ACC112 (cell line): Measurements from ENCODE around the gene S1PR4.
"Not testable (repeated sequence)": the region's sequence is repeated elsewhere in the genome, so short reads cannot be mapped to it uniquely, and the experiment has no call there.

ENCODE experiments used
- H2AFZ ChIP-seq: fragments of 200-600 bp; sonication (generic); one replicate; pipeline ENCODE4 v1.6.0; 2017; ENCODE audit warnings: antibody characterized with exemption, low read length; ENCODE audit not compliant: unreplicated experiment
- H3K27ac ChIP-seq: fragments of 200-600 bp; sonication (generic); 2 replicates; pipeline ENCODE4 v1.5.1; 2014; ENCODE audit warnings: low read depth, mild to moderate bottlenecking, antibody characterized with exemption, low read length, moderate library complexity
- H3K27me3 ChIP-seq: fragments of 200-600 bp; sonication (generic); 2 replicates; pipeline ENCODE4 v1.6.1; 2014; ENCODE audit warnings: mild to moderate bottlenecking, antibody characterized with exemption, low read length, moderate library complexity, mixed read lengths; ENCODE audit not compliant: insufficient read depth
- H3K36me3 ChIP-seq: fragments of 200-600 bp; sonication (generic); 2 replicates; pipeline ENCODE4 v1.6.1; 2016; ENCODE audit warnings: mild to moderate bottlenecking, antibody characterized with exemption, low read length, moderate library complexity, mixed read lengths; ENCODE audit not compliant: insufficient read depth
- H3K4me1 ChIP-seq: fragments of 200-600 bp; sonication (generic); one replicate; pipeline ENCODE4 v1.6.1; 2016; ENCODE audit warnings: low read length, mixed read lengths; ENCODE audit not compliant: insufficient read depth, unreplicated experiment, control insufficient read depth
- H3K4me3 ChIP-seq: fragments of 200-600 bp; sonication (generic); 2 replicates; pipeline ENCODE4 v1.5.1; 2014; ENCODE audit warnings: mild to moderate bottlenecking, low read depth, low read length
- H3K79me2 ChIP-seq: fragments of 200-600 bp; sonication (generic); one replicate; pipeline ENCODE4 v1.6.0; 2016; ENCODE audit warnings: low read length; ENCODE audit not compliant: control insufficient read depth, unreplicated experiment, insufficient read depth

Gene S1PR4

DNA sequence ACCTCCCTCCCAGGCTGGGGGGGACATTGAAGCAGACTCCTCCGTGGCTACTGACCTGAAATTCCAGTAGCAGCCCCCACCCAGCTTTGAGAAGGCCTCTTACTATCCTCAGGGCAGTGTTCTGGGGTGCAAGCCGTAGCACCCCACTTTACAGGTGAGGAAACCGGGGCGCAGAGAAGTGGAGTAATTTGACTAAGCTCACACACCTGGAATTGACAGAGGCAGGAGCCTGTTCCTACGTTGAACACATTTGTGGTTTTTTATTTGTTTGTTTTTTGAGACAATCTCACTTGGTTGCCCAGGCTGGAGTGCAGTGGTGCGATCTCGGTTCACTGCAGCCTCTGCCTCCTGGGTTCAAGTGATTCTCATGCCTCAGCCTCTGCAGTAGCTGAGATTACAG, 14.6 kb upstream of the S1PR4 start:
- peaks cover 8% of the 10 kb centered on the region for H3K4me1 ChIP-seq

DNA sequence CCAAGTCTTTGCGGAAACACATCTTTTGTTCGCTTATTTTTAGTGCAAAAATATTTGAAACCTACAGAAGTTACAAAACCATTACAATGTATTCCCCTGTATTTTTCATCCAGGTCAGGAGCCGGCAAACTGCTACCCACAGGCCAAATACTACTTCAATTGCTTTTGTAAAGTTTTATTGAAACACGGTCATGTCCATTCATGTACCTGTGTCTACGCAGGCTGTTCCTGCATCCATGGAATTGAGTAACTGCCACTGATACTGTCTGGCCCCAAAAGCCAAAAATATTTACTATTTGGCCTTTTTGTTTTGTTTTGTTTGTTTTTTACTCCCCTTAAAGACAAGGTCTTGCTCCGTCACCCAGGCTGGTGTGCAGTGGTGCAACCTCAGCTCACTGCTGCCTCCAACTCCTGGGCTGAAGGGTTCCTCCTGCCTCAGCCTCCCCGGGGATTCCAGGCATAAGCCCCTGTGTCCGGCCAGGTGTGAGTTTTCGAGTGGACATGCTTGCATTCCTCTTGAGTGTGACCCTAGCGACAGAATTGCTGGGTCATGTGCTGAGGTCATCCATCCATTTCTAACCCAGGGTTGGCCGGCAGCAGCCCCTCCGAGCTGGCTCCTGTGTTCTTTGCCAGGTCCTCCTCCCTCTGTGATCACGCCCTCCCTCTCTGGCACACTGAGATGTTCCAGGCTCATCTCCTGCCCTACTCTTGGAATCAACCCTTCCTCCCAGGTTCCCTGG, 10.9 kb upstream of the S1PR4 start:
- Histone ChIP-seq H3K27ac (no peak overlapping the region), H3K27me3 (no peaks in the 10 kb centered on the region), H3K4me1 (no peaks in the 10 kb centered on the region), H3K36me3 (no peaks in the 10 kb centered on the region), H3K79me2 (no peaks in the 10 kb centered on the region), H3K4me3 (no peak overlapping the region), H2AFZ (no peak overlapping the region)

More for the DNA sequence above, 14.6 kb upstream of the S1PR4 start:
- Histone ChIP-seq H2AFZ (no peak overlapping the region), H3K4me3 (no peak overlapping the region), H3K36me3 (no peaks in the 10 kb centered on the region), H3K27me3 (no peaks in the 10 kb centered on the region), H3K79me2 (no peaks in the 10 kb centered on the region), H3K27ac (no peak overlapping the region)

DNA sequence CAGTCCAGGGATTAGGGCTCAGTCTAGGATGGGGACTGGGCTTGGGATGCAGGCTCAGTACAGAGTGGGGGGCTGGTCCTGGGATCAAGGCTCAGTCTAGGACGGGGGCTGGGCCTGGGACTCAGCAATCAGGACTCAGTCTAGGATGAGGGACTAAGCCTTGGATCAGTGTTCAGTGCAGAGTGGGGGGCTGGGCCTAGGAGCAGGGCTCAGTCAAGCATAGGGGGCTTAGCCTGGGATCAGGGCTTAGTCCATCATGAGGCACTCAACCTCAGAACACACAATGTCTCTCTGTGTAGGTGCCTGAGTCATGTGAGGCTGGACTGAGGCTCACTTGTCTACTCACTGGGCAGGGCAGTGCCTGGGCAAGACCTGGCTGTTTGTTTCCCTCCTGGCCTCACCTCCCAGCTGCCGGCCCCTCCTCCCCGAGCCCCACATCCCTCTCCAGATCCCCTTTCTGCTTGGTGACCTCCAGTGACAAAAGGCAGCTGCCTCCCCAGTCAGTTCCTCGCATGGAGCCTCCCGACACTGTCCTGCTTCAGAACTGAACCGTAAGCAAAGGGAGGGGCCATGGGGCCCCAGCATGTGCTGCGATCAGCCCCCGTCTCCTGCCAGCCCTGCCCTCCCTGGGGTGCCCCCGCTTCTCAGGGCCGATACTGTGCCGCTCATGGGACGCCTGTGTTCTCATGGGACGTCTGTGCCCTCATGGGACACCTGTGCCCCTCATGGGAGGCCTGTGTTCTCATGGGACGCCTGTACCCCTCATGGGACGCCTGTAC, 6.5 kb upstream of the S1PR4 start:
- Histone ChIP-seq H3K4me1 (peaks cover 11% of the 10 kb centered on the region), H2AFZ (no peak overlapping the region), H3K27me3 (no peaks in the 10 kb centered on the region), H3K4me3 (no peak overlapping the region), H3K79me2 (no peaks in the 10 kb centered on the region), H3K27ac (no peak overlapping the region), H3K36me3 (no peaks in the 10 kb centered on the region)

DNA sequence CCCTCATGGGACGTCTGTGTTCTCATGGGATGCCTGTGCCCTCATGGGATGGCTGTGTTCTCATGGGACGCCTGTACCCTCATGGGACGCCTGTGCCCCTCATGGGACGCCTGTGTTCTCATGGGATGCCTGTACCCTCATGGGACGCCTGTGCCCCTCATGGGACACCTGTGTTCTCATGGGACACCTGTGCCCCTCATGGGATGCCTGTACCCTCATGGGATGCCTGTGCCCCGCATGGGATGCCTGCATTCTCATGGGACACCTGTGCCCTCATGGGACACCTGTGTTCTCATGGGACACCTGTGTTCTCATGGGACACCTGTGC, 5.9 kb upstream of the S1PR4 start:
- not testable (repeated sequence) for H3K27me3 ChIP-seq, H3K4me3 ChIP-seq, H3K79me2 ChIP-seq, H3K27ac ChIP-seq, H2AFZ ChIP-seq, H3K36me3 ChIP-seq
- peaks cover 15% of the 10 kb centered on the region for H3K4me1 ChIP-seq

DNA sequence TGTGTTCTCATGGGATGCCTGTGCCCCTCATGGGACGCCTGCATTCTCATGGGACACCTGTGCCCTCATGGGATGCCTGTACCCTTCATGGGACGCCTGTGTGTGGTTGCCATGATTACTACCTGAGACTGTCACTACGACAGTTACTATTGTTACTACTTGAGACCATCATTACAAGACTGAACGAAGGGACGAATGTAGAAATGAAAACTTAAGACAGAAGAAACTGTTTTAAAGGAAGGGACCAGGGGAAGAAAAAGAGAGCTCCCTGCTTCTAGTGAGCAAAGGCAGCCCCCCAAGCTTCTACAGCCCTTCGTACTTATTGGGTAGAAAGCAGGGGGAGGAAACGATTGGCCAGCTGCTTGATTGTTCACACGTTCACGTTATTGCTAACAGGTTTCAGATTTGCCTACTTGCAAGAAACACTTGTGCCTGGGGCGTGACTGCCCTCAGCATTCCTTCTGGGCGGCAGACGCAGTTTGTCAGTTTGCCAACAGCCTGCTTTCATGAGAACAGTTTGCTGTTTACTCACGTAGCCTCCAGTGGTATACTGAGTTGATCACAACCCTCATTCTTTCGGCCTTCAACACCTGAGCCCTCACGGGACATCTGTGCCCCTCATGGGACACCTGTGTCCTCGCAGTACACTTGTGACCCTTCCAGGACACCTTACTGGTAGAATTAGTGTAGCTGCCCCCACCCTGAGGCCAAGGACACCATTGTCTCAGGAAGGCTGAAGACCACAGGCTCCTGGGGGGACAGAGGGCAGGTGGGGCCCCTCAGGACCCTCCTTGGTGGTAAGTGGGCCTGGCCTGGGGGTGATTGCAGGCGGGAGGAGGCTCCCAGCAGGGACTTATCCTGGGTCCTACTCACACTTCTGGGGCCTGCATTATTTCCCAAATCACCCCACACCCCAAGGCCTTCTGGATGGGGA, 2.5 kb upstream of the S1PR4 start:
- H2AFZ ChIP-seq: no peak overlapping the region
- H3K4me1 ChIP-seq: peaks cover 15% of the 10 kb centered on the region
- no peaks in the 10 kb centered on the region for H3K79me2 ChIP-seq
- H3K27me3 ChIP-seq: no peaks in the 10 kb centered on the region
- peak overlapping the region; percentile 29; the same call in 1 of the 2 replicates for H3K27ac ChIP-seq
- H3K36me3 ChIP-seq: no peaks in the 10 kb centered on the region
- H3K4me3 ChIP-seq: no peak overlapping the region

DNA sequence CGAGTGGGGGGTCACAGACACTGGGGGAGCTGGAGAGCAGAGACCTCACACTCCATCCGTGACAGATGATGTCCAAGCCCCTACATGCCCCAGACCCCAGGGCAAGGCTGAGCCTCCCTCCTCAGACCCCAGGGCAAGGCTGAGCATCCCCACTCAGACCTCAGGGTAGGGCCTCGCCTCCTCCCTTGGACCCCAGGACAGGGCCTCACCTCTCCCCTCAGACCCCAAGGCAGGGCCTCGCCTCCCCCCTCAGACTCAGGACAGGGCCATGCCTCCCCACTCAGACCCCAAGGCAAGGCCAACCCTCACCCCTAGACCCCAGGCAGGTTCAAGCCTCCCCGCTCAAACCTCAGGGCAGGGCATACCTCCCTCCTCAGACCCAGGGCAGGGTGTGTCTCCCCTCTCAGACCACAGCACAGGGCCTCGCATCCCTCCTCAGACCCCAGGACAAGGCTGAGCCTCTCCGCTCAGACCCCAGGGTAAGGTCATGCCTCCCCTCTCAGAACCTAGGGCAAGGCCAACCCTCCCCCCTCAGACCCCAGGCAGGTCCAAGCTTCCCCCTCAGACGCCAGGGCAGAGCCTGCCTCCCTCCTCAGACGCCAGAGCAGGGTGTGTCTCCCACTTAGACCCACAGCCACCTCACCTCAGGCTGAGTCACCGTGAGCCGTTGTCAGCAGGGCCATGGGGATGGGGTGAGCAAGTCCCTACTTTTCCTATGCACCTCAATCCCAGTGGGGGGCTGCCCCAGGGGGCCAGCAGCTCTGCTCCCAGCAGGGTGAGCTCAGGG, 1.7 kb upstream of the S1PR4 start:
- H3K4me3 ChIP-seq: no peak overlapping the region
- peak overlapping the region; percentile 29; the same call in 1 of the 2 replicates for H3K27ac ChIP-seq

DNA sequence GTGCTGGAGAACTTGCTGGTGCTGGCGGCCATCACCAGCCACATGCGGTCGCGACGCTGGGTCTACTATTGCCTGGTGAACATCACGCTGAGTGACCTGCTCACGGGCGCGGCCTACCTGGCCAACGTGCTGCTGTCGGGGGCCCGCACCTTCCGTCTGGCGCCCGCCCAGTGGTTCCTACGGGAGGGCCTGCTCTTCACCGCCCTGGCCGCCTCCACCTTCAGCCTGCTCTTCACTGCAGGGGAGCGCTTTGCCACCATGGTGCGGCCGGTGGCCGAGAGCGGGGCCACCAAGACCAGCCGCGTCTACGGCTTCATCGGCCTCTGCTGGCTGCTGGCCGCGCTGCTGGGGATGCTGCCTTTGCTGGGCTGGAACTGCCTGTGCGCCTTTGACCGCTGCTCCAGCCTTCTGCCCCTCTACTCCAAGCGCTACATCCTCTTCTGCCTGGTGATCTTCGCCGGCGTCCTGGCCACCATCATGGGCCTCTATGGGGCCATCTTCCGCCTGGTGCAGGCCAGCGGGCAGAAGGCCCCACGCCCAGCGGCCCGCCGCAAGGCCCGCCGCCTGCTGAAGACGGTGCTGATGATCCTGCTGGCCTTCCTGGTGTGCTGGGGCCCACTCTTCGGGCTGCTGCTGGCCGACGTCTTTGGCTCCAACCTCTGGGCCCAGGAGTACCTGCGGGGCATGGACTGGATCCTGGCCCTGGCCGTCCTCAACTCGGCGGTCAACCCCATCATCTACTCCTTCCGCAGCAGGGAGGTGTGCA, 587 bp downstream of the S1PR4 start:
- no peak overlapping the region for H2AFZ ChIP-seq
- H3K4me3 ChIP-seq: no peak overlapping the region
- no peaks in the 10 kb centered on the region for H3K36me3 ChIP-seq
- no peaks in the 10 kb centered on the region for H3K27me3 ChIP-seq
- peaks cover 15% of the 10 kb centered on the region for H3K4me1 ChIP-seq
- no peak overlapping the region for H3K27ac ChIP-seq
- no peaks in the 10 kb centered on the region for H3K79me2 ChIP-seq

More for the DNA sequence above, 1.7 kb upstream of the S1PR4 start:
- Histone ChIP-seq H2AFZ (no peak overlapping the region), H3K4me1 (peaks cover 15% of the 10 kb centered on the region), H3K79me2 (no peaks in the 10 kb centered on the region), H3K36me3 (no peaks in the 10 kb centered on the region), H3K27me3 (no peaks in the 10 kb centered on the region)

DNA sequence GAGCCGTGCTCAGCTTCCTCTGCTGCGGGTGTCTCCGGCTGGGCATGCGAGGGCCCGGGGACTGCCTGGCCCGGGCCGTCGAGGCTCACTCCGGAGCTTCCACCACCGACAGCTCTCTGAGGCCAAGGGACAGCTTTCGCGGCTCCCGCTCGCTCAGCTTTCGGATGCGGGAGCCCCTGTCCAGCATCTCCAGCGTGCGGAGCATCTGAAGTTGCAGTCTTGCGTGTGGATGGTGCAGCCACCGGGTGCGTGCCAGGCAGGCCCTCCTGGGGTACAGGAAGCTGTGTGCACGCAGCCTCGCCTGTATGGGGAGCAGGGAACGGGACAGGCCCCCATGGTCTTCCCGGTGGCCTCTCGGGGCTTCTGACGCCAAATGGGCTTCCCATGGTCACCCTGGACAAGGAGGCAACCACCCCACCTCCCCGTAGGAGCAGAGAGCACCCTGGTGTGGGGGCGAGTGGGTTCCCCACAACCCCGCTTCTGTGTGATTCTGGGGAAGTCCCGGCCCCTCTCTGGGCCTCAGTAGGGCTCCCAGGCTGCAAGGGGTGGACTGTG, 1.2 kb downstream of the S1PR4 start:
- Histone ChIP-seq H3K4me3 (no peak overlapping the region), H3K36me3 (no peaks in the 10 kb centered on the region), H2AFZ (no peak overlapping the region), H3K79me2 (no peaks in the 10 kb centered on the region), H3K27ac (no peak overlapping the region), H3K27me3 (no peaks in the 10 kb centered on the region), H3K4me1 (peaks cover 15% of the 10 kb centered on the region)

DNA sequence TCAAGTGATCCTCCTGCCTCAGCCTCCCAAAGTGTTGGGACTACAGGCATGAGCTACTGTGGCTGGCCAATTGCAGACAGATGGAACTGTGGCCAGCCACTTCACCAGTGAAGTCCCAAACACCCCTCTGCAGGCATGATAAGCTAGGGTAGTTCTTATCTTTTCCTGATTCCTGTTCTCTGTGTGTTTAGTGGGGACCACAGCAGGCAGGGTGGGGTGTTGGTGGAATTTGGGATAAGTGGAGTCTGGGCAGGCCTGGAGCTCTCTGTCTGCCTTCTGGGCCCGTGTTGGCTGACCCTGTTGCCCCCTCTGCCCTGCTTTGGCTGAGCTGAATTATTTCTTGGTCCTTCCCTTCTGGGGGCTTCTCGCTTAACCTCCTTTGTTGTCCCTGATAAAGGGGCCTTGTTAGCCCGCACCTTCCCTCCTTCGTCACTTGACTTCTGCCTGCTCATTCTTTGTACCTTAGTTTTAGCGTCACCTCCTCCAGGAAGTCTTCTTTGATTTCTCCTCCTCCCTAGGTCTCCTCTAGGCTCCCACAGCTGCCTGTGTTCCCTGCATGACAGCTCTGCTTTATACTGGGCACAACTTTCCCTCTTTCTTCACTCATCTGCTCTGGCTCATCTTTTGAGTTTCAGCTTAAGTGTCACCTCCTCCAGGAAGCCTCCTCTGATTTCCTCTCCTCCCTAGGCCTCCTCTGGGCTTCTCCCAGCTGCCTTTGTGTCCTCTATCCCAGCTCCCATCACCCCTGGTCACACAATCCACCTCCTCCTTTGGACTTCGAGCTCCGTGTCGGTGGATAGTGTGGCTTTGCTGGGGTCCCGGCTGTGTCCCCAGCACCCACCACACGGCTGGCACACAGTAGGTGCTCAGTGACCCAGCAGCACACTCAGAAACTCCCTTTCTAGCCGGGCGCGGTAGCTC, 5.4 kb downstream of the S1PR4 start:
- Histone ChIP-seq H3K36me3 (no peaks in the 10 kb centered on the region), H3K79me2 (peaks cover 32% of the 10 kb centered on the region), H3K4me1 (peaks cover 9% of the 10 kb centered on the region), H3K27me3 (no peaks in the 10 kb centered on the region), H3K4me3 (no peak overlapping the region), H3K27ac (no peak overlapping the region), H2AFZ (no peak overlapping the region)
